ENCODE results near the gene KRT222. TPM values are rescaled to one million over a fixed set of nuclear protein-coding genes. Genes with fewer than 3 reads are reported as not detected.

KRT222 gene
- under 1 TPM; 0.43 to 0.59 TPM for polyA plus RNA-seq

DNA sequence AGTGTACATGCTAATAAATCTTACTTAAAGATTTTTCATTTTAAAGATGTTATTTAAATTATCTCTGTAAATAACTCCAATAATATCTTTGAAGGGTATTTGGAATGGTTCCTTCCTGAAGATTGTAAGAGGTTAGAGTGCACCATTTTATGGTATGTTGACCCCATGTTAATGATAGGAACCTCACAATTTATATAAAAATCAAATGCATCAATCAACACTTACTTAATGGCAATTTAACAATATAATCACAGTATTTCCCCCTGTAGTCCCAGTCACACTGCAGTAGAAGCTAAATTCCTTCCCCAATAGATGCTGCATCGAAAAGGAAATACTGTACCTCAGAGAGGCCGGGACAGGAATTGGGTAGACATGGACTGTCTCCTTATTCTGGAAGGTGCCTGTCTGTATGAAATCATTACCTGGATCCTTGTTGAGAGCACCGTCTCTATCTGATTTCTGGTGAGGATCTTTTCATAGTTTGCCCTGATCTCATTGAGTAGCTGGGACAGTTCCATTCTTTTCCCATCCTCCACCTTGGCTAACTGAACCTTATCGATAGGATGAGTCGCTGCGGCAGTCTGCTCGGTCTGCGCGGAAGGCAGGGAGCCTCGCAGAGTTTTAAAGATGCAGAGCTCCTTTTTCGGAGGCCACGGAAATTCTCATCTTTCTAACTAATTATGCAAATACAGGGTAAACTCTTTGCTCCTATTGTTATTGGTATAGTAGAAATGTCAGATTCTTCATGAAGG is at the start of gene KRT222:
Gene KRT222 (minus strand): TSS at position 596 of the 752 bp plus-strand sequence. CDS start 78 bp downstream, at position 518.
- Histone ChIP-seq H3K36me3 (ENCODE audit: control insufficient read depth in 2 of 2, insufficient read depth in 2 of 2, low read length in 1 of 2) (no peaks in the 10 kb centered on the region), H3K27ac (ENCODE audit: low read depth in 2 of 2, low read length in 1 of 2) (no peak within 1 kb of the TSS), H3K4me3 (ENCODE audit: low read depth in 1 of 2, low read length in 2 of 2) (peak within 1 kb of the TSS in 1 of 2 donors; percentile 31), H3K27me3 (ENCODE audit: control insufficient read depth in 1 of 2, insufficient read depth in 2 of 2, low read length in 2 of 2) (no peaks in the 10 kb centered on the region), H3K4me1 (ENCODE audit: control insufficient read depth in 2 of 2, insufficient read depth in 2 of 2, low read length in 1 of 2) (no peaks in the 10 kb centered on the region), H3K9me3 (ENCODE audit: control insufficient read depth in 2 of 2, insufficient read depth in 1 of 2, low read depth in 1 of 2, low read length in 1 of 2) (no peaks in the 10 kb centered on the region)
- WGBS, 2 donors: 10 to 13% methylated on average over 12 of the region's 12 CpGs

DNA sequence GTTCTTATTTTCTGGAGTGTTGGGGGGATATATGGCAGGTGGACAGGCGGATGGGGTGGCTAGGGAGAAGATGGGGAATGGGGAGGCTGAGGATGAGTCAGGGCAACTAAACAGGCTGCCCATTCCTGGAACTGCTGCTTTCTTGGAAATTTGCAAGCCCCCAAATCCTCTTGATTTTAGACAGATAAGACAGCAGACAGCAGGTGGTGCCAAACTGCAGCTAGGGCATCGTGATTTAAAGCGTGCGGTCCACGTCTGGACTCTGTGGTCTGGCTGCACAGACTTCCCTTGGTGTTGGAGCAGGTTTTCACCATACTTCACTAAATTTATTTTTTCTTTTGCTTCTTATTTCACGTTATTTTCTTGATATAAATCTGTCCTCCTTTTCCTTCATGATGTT is 49.5 kb upstream of the KRT222 start:
- H3K9me3 ChIP-seq (ENCODE audit: control insufficient read depth in 2 of 2, insufficient read depth in 1 of 2, low read depth in 1 of 2, low read length in 1 of 2): no peaks in the 10 kb centered on the region
- H3K4me1 ChIP-seq (ENCODE audit: control insufficient read depth in 2 of 2, insufficient read depth in 2 of 2, low read length in 1 of 2): no peaks in the 10 kb centered on the region
- WGBS, 2 donors: 73 to 78% methylated on average over 6 of the region's 6 CpGs
- no peak overlapping the region for H3K4me3 ChIP-seq (ENCODE audit: low read depth in 1 of 2, low read length in 2 of 2)
- no peak overlapping the region for H3K27ac ChIP-seq (ENCODE audit: low read depth in 2 of 2, low read length in 1 of 2)
- no peaks in the 10 kb centered on the region for H3K36me3 ChIP-seq (ENCODE audit: control insufficient read depth in 2 of 2, insufficient read depth in 2 of 2, low read length in 1 of 2)
- H3K27me3 ChIP-seq (ENCODE audit: control insufficient read depth in 1 of 2, insufficient read depth in 2 of 2, low read length in 2 of 2): no peaks in the 10 kb centered on the region

DNA sequence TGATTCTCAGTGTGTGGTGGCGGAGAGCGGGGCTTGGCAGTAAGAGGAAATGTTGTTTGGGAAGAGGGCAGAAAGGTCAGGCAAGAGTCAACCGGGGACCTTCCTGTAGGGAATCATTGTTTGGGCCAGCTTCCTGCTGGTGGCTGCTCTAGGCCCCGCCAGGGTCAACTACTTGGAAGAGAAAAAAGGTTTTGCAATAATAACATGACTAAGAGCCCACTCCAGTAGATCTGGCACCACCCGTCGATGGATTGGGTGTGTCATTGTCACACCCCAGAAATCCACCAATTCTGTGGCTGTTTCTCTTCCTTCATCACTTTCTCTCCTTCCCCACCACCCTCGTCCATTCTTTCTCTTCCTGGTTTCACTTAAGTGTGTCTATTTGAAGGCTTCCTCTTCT is 42.8 kb upstream of the KRT222 start:
- Histone ChIP-seq H3K9me3 (ENCODE audit: control insufficient read depth in 2 of 2, insufficient read depth in 1 of 2, low read depth in 1 of 2, low read length in 1 of 2) (no peaks in the 10 kb centered on the region), H3K4me1 (ENCODE audit: control insufficient read depth in 2 of 2, insufficient read depth in 2 of 2, low read length in 1 of 2) (no peaks in the 10 kb centered on the region), H3K4me3 (ENCODE audit: low read depth in 1 of 2, low read length in 2 of 2) (no peak overlapping the region), H3K27me3 (ENCODE audit: control insufficient read depth in 1 of 2, insufficient read depth in 2 of 2, low read length in 2 of 2) (no peaks in the 10 kb centered on the region), H3K27ac (ENCODE audit: low read depth in 2 of 2, low read length in 1 of 2) (peak overlapping the region; percentile 59 to 83), H3K36me3 (ENCODE audit: control insufficient read depth in 2 of 2, insufficient read depth in 2 of 2, low read length in 1 of 2) (no peaks in the 10 kb centered on the region)
- 42 to 59% methylated on average over 7 of the region's 7 CpGs for WGBS, 2 donors

DNA sequence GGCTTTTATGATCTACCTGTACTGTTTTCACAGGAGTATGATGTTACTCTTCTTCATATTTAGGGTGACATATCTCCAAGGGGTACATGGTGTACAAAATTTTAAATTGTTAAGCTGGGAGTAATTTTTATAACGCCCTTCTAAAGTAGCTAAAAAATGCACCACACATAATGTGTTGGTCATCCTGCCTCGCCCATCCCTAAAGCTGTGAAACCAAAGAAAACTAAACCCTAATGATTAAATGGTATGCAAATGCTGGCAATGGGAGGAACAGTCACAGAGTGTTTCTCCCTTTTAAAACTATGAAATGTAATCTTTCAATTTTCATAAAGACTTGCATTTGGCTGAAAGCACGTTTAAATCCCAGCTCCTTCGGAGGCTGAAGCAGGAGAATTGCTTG is 40.6 kb upstream of the KRT222 start:
- Histone ChIP-seq H3K36me3 (ENCODE audit: control insufficient read depth in 2 of 2, insufficient read depth in 2 of 2, low read length in 1 of 2) (no peaks in the 10 kb centered on the region), H3K27me3 (ENCODE audit: control insufficient read depth in 1 of 2, insufficient read depth in 2 of 2, low read length in 2 of 2) (no peaks in the 10 kb centered on the region), H3K27ac (ENCODE audit: low read depth in 2 of 2, low read length in 1 of 2) (peak overlapping the region in 1 of 2 donors; percentile 55), H3K4me1 (ENCODE audit: control insufficient read depth in 2 of 2, insufficient read depth in 2 of 2, low read length in 1 of 2) (no peaks in the 10 kb centered on the region), H3K9me3 (ENCODE audit: control insufficient read depth in 2 of 2, insufficient read depth in 1 of 2, low read depth in 1 of 2, low read length in 1 of 2) (no peaks in the 10 kb centered on the region), H3K4me3 (ENCODE audit: low read depth in 1 of 2, low read length in 2 of 2) (no peak overlapping the region)
- 44 to 50% methylated on average over 4 of the region's 4 CpGs for WGBS, 2 donors

DNA sequence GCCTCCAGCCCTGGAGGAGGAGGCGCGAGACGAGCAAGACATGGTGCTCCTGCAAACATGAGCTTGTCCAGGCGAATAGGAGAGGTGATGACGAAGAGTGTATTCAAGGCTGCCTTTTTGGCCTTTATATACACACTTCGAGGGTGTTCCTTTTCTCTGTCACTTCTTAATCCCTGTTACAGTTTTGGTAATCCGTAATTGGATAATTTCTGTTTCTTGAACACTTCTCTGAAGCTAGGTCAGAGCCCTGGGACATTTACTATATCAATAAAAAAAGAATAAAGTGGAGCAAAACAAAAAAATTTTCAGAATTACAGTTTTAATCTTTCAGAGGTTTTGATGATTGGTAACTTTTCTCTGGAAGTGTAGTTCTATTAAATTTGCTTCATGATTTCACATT is 38.7 kb upstream of the KRT222 start, which contains the start of gene KRT24:
Gene KRT24 (minus strand): TSS at position 101 of the 400 bp plus-strand sequence. CDS start 59 bp downstream, at position 42.
- Histone ChIP-seq H3K36me3 (ENCODE audit: control insufficient read depth in 2 of 2, insufficient read depth in 2 of 2, low read length in 1 of 2) (no peaks in the 10 kb centered on the region), H3K27ac (ENCODE audit: low read depth in 2 of 2, low read length in 1 of 2) (peak within 1 kb of the TSS in 1 of 2 donors; percentile 38), H3K4me3 (ENCODE audit: low read depth in 1 of 2, low read length in 2 of 2) (peak within 1 kb of the TSS in 1 of 2 donors; percentile 5), H3K4me1 (ENCODE audit: control insufficient read depth in 2 of 2, insufficient read depth in 2 of 2, low read length in 1 of 2) (no peaks in the 10 kb centered on the region), H3K27me3 (ENCODE audit: control insufficient read depth in 1 of 2, insufficient read depth in 2 of 2, low read length in 2 of 2) (no peaks in the 10 kb centered on the region), H3K9me3 (ENCODE audit: control insufficient read depth in 2 of 2, insufficient read depth in 1 of 2, low read depth in 1 of 2, low read length in 1 of 2) (no peaks in the 10 kb centered on the region)
- WGBS, 2 donors: 35 to 55% methylated on average over 7 of the region's 7 CpGs

DNA sequence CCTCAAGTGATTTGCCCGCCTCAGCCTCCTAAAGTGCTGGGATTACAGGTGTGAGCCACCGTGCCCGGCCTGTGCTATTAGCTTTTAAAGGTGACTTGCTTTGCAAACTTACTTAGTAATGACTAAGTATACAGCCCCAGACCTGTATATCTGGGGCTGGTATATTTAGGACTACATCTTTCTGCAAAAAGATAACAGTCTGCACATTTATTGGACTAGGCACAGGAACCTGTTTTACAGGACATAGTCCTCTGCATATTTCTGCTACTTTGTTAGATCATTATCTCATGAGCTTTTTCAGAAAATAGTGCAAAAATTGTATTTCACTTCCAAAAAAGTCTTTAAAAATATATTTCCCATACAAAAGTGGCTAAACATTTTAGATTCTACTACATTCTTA is 37.3 kb upstream of the KRT222 start:
- H3K27ac ChIP-seq (ENCODE audit: low read depth in 2 of 2, low read length in 1 of 2): no peak overlapping the region
- no peak overlapping the region for H3K4me3 ChIP-seq (ENCODE audit: low read depth in 1 of 2, low read length in 2 of 2)
- WGBS, 2 donors: 77 to 87% methylated on average over 3 of the region's 3 CpGs
- no peaks in the 10 kb centered on the region for H3K9me3 ChIP-seq (ENCODE audit: control insufficient read depth in 2 of 2, insufficient read depth in 1 of 2, low read depth in 1 of 2, low read length in 1 of 2)
- H3K27me3 ChIP-seq (ENCODE audit: control insufficient read depth in 1 of 2, insufficient read depth in 2 of 2, low read length in 2 of 2): no peaks in the 10 kb centered on the region
- H3K4me1 ChIP-seq (ENCODE audit: control insufficient read depth in 2 of 2, insufficient read depth in 2 of 2, low read length in 1 of 2): no peaks in the 10 kb centered on the region
- H3K36me3 ChIP-seq (ENCODE audit: control insufficient read depth in 2 of 2, insufficient read depth in 2 of 2, low read length in 1 of 2): no peaks in the 10 kb centered on the region

DNA sequence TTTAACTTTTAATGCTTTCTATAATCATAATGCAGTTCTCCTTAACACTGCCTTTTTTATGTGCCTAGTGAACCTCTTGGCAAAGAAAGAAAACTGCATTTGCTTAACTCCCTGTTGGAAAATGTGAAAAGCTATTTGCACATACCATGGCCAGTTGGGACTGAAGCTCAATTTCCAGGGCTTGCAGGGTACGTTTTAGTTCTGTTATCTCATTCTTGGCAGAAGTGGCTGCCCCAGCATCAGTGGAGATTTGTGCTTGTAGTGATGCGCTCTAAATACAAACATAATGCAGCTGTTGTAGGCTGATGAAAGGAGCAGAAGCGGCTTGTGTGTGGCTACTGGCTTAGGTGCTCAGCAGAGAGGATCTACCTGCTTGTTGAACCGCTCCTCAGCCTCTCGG is 34.9 kb upstream of the KRT222 start:
- no peaks in the 10 kb centered on the region for H3K27me3 ChIP-seq (ENCODE audit: control insufficient read depth in 1 of 2, insufficient read depth in 2 of 2, low read length in 2 of 2)
- WGBS, 2 donors: 45 to 69% methylated on average over 5 of the region's 5 CpGs
- H3K4me3 ChIP-seq (ENCODE audit: low read depth in 1 of 2, low read length in 2 of 2): no peak overlapping the region
- H3K9me3 ChIP-seq (ENCODE audit: control insufficient read depth in 2 of 2, insufficient read depth in 1 of 2, low read depth in 1 of 2, low read length in 1 of 2): no peaks in the 10 kb centered on the region
- H3K27ac ChIP-seq (ENCODE audit: low read depth in 2 of 2, low read length in 1 of 2): no peak overlapping the region
- no peaks in the 10 kb centered on the region for H3K36me3 ChIP-seq (ENCODE audit: control insufficient read depth in 2 of 2, insufficient read depth in 2 of 2, low read length in 1 of 2)
- H3K4me1 ChIP-seq (ENCODE audit: control insufficient read depth in 2 of 2, insufficient read depth in 2 of 2, low read length in 1 of 2): no peaks in the 10 kb centered on the region

DNA sequence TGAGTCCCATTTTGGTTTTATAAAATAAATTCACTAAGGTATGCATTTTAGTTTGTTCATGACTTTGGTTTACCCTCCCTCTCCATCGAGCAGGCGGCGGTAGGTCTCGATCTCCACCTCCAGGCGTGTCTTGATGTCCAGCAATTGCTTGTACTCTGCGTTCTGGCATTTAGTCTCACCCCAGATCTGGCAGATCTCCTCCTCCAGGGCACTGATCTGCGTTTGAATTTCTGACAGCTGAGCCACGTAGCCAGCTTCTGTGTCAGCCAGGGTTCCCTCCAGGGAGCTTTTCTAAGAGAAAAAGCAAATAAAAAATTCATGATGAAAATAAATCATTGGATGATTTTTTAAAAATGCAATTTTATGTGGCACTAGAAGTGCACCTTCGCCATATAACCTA is 34.4 kb upstream of the KRT222 start:
- Histone ChIP-seq H3K36me3 (ENCODE audit: control insufficient read depth in 2 of 2, insufficient read depth in 2 of 2, low read length in 1 of 2) (no peaks in the 10 kb centered on the region), H3K4me3 (ENCODE audit: low read depth in 1 of 2, low read length in 2 of 2) (no peak overlapping the region), H3K4me1 (ENCODE audit: control insufficient read depth in 2 of 2, insufficient read depth in 2 of 2, low read length in 1 of 2) (no peaks in the 10 kb centered on the region), H3K9me3 (ENCODE audit: control insufficient read depth in 2 of 2, insufficient read depth in 1 of 2, low read depth in 1 of 2, low read length in 1 of 2) (no peaks in the 10 kb centered on the region), H3K27me3 (ENCODE audit: control insufficient read depth in 1 of 2, insufficient read depth in 2 of 2, low read length in 2 of 2) (no peaks in the 10 kb centered on the region), H3K27ac (ENCODE audit: low read depth in 2 of 2, low read length in 1 of 2) (no peak overlapping the region)
- 38 to 52% methylated on average over 9 of the region's 9 CpGs for WGBS, 2 donors

DNA sequence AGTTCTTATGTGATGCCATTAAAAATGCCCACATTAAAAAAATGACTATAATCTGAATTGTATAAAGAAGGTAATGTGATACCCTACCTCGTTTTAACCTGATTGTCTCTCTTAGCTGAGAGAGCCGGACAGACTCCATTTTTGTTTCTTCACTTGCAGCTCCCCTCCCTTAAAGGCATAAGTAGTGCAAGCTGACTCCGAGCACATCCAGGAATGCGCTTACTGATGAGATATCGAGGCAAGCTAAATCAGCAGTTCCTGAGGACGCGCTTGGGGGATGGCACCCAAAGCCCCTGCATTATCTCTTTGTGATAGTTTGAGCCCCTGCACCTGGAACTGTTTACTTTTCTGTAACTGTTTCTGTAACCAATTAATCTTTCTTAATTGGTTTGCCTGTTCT is 32.3 kb upstream of the KRT222 start:
- Histone ChIP-seq H3K27ac (ENCODE audit: low read depth in 2 of 2, low read length in 1 of 2) (no peak overlapping the region), H3K9me3 (ENCODE audit: control insufficient read depth in 2 of 2, insufficient read depth in 1 of 2, low read depth in 1 of 2, low read length in 1 of 2) (no peaks in the 10 kb centered on the region), H3K4me3 (ENCODE audit: low read depth in 1 of 2, low read length in 2 of 2) (no peak overlapping the region), H3K4me1 (ENCODE audit: control insufficient read depth in 2 of 2, insufficient read depth in 2 of 2, low read length in 1 of 2) (no peaks in the 10 kb centered on the region), H3K27me3 (ENCODE audit: control insufficient read depth in 1 of 2, insufficient read depth in 2 of 2, low read length in 2 of 2) (no peaks in the 10 kb centered on the region), H3K36me3 (ENCODE audit: control insufficient read depth in 2 of 2, insufficient read depth in 2 of 2, low read length in 1 of 2) (no peaks in the 10 kb centered on the region)
- 51 to 57% methylated on average over 7 of the region's 7 CpGs for WGBS, 2 donors

DNA sequence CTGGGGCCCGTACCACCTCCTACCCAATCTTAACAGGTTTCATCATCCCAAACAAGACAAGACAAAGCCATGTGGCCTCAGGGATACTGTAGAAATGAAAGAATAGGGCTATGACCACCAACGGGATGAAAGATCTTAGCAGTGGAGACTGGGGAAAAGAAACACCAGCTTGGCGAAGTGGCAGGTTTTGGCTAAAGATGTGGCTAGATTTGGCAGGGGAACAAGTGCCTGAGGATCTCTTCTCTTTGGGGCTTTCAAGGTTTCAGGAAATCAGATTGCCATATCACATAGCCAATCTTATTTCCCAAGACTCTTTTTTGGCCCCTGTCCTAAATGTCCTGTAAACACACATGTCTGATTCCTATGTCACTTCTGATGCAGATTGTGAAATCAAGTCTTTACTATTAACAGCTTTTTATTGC is 31.7 kb upstream of the KRT222 start:
- H3K36me3 ChIP-seq (ENCODE audit: control insufficient read depth in 2 of 2, insufficient read depth in 2 of 2, low read length in 1 of 2): no peaks in the 10 kb centered on the region
- no peaks in the 10 kb centered on the region for H3K27me3 ChIP-seq (ENCODE audit: control insufficient read depth in 1 of 2, insufficient read depth in 2 of 2, low read length in 2 of 2)
- no peak overlapping the region for H3K27ac ChIP-seq (ENCODE audit: low read depth in 2 of 2, low read length in 1 of 2)
- H3K9me3 ChIP-seq (ENCODE audit: control insufficient read depth in 2 of 2, insufficient read depth in 1 of 2, low read depth in 1 of 2, low read length in 1 of 2): no peaks in the 10 kb centered on the region
- no peaks in the 10 kb centered on the region for H3K4me1 ChIP-seq (ENCODE audit: control insufficient read depth in 2 of 2, insufficient read depth in 2 of 2, low read length in 1 of 2)
- H3K4me3 ChIP-seq (ENCODE audit: low read depth in 1 of 2, low read length in 2 of 2): no peak overlapping the region
- WGBS, 2 donors: 37 to 52% methylated on average over 3 of the region's 3 CpGs
